Testis (tissue), 3 donors: ENCODE results near the gene DENND2D. TPM values are rescaled to one million over a fixed set of nuclear protein-coding genes. Genes with fewer than 3 reads are reported as not detected.

Experiments used
- DNase-seq: peaks from one replicate; pipeline ENCODE4 v3.0.0-alpha.2; 2019
- H3K27ac ChIP-seq, 2 donors: fragments of 200-600 bp; sonication (generic); one replicate each; pipeline ENCODE4 v1.5.1; 2019
- H3K27me3 ChIP-seq: fragments of 200-600 bp; sonication (generic); one replicate; pipeline ENCODE4 v1.5.1; 2019
- H3K36me3 ChIP-seq: fragments of 200-600 bp; sonication (generic); one replicate; pipeline ENCODE4 v1.5.1; 2017; ENCODE audit warnings: low read depth; ENCODE audit errors: missing control alignments
- H3K4me1 ChIP-seq: fragments of 200-600 bp; sonication (generic); one replicate; pipeline ENCODE4 v1.5.1; 2019
- H3K4me3 ChIP-seq, 2 donors: fragments of 200-600 bp; sonication (generic); one replicate each; pipeline ENCODE4 v1.5.1; 2017 to 2019
- H3K9me3 ChIP-seq: fragments of 200-600 bp; sonication (generic); one replicate; pipeline ENCODE4 v1.5.1; 2017
- POLR2A ChIP-seq: fragments of 450-650 bp; IDR thresholded peaks from one replicate; pipeline ENCODE4 v1.6.1; 2017; ENCODE audit warnings: antibody characterized with exemption, mild to moderate bottlenecking, moderate library complexity
- WGBS, 2 donors: methylation state at CpG; one replicate each; pipeline ENCODE4 v1.1.5; 2018; 5-methylcytosine and 5-hydroxymethylcytosine counted together
- intact Hi-C: fragments of 100-400 bp; cut with DNase I; formaldehyde crosslinking; loops from one replicate; pipeline ENCODE4 v1.15.1; 2023; ENCODE audit warnings: low total_unique reads
- polyA plus RNA-seq: library from polyadenylated mRNA; stranded (reverse); fragments of 350-450 nt; fragmentation: Illumina TruSeq; extraction: RNeasy Lipid Tissue Mini Kit (QIAGEN cat#74804); gene quantifications from one replicate; pipeline ENCODE4 v1.2.3, GENCODE V29; 2014; ENCODE audit warnings: low read depth, low replicate concordance; ENCODE audit not compliant: insufficient read depth
- total RNA-seq, 2 donors: library from RNA; depleted of rRNA; stranded (reverse); fragments of >200 nt; gene quantifications; one replicate each; pipeline ENCODE4 v1.2.3, GENCODE V29; 2016
- TF ChIP-seq, protein P1 (sequence below), 3 experiments: fragments of 450-650 bp in 2 of 3; fragments of 200-600 bp in 1 of 3; sonication (generic) in 1 of 3; IDR thresholded peaks; one replicate each; pipeline ENCODE4 v1.5.1; 2016 to 2019; ENCODE audit warnings: antibody characterized with exemption in 3 of 3, mild to moderate bottlenecking in 2 of 3, moderate library complexity in 1 of 3

DENND2D gene
- total and polyA plus RNA-seq, 3 donors from 2014 or later: 21.2 to 38.8 (median 22.9) TPM

DNA sequence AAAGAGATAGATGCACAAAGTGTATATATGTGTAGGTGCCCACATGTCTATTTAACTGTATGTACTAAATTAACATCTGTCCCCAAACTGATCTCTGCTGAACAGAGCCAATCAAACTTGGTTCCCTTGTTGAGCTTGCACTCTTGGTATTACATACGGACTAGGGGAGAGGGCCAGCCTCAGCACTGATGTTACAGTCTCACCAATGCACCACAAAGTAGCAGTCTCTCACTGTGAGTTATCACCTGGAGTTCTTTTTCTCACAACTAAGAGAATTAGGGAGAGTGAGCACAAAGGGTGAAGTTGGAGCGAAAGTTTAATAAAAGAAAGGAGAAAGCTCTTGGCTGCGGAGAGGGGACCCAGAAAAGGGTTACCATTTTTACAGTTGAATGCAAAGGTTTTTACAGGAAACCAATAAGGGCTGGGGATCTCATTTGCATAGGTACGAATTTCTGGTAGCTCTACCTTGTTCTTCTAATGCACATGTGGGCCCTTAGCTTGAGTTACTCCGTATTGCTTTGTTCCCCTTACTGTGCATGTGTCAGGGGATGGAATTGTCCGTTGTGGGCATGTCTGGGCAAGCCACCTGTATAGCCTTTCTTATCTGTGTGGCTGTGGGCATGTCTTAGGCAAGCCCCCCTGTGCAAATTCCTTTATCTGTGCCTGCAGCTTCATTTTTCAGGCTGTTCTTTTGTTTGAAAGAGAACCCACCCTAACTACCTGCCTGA lies 13.8 kb upstream of the DENND2D start:
- no peak for DNase-seq
- H3K9me3 ChIP-seq: no peaks in the 10 kb centered on the region
- 81 to 90% methylated on average over 6 of the region's 6 CpGs for WGBS, 2 donors
- intact Hi-C loops: no loop called here
- no peaks in the 10 kb centered on the region for H3K36me3 ChIP-seq
- TF ChIP-seq, protein P1, sequence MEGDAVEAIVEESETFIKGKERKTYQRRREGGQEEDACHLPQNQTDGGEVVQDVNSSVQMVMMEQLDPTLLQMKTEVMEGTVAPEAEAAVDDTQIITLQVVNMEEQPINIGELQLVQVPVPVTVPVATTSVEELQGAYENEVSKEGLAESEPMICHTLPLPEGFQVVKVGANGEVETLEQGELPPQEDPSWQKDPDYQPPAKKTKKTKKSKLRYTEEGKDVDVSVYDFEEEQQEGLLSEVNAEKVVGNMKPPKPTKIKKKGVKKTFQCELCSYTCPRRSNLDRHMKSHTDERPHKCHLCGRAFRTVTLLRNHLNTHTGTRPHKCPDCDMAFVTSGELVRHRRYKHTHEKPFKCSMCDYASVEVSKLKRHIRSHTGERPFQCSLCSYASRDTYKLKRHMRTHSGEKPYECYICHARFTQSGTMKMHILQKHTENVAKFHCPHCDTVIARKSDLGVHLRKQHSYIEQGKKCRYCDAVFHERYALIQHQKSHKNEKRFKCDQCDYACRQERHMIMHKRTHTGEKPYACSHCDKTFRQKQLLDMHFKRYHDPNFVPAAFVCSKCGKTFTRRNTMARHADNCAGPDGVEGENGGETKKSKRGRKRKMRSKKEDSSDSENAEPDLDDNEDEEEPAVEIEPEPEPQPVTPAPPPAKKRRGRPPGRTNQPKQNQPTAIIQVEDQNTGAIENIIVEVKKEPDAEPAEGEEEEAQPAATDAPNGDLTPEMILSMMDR (IDR thresholded peaks at IDR 0.05): no peak
- TF ChIP-seq POLR2A: no peak
- H3K27ac ChIP-seq: no peak overlapping the region
- H3K27me3 ChIP-seq: no peaks in the 10 kb centered on the region
- H3K4me1 ChIP-seq: no peaks in the 10 kb centered on the region
- H3K4me3 ChIP-seq: no peak overlapping the region

DNA sequence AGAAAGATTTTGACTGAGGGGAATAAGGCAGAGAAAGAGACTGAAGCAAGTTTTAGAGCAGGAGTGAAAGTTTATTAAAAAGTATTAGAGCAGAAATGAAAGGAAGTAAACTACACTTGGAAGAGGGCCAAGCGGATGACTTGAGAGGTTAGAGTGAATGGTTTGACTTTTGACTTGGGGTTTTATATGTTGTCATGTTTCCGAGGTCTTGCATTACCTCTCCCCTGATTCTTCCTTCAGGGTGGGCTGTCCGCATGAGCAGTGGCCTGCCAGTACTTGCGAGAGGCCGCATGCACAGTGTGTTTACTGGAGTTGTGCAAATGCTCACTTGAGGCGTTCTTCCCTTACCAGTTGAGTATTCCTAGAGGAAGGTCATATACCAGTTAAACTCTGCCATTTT lies 13.0 kb upstream of the DENND2D start:
- no peaks in the 10 kb centered on the region for H3K9me3 ChIP-seq
- H3K4me1 ChIP-seq: no peaks in the 10 kb centered on the region
- no peak overlapping the region for H3K4me3 ChIP-seq
- H3K27me3 ChIP-seq: no peaks in the 10 kb centered on the region
- 84 to 92% methylated on average over 6 of the region's 6 CpGs for WGBS, 2 donors
- H3K27ac ChIP-seq: no peak overlapping the region
- intact Hi-C loops: no loop called here
- no peak for TF ChIP-seq POLR2A
- TF ChIP-seq, protein P1 (IDR thresholded peaks at IDR 0.05): no peak
- no peaks in the 10 kb centered on the region for H3K36me3 ChIP-seq
- no peak for DNase-seq

DNA sequence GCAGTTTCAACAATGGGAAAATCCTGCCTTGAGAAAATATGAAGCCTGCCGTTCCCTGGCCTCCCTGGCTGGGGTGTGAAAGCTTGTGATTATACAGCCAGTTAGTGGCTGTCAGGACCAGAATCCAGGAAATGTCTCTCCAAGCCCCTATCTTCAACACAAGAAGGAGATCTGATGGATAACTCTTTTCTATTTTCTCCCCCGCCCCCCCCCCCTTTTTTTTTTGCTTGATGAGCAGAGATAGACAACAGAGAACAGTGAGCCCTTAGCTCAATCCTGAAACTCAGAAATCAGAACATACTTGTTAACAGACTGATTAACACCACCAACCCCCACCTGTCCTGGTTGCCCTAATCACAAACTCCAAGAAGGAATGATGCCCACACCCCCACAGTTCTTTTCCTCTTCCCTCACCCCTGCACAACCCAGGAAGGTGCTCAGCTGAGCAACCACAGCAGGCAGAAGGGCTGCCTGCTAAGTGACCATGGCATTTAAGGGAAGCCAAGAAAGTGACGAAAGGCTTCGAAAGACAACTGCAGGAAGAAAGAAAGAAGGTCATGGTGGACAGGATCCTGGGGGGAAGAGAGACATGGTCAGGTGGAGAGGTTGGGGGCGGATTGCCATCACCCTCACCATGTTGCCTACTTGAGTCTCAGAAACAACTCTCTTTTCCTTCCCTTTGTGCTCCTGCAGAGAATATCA lies 12.3 kb upstream of the DENND2D start:
- Histone ChIP-seq H3K27ac (no peak overlapping the region), H3K36me3 (no peaks in the 10 kb centered on the region), H3K4me1 (no peaks in the 10 kb centered on the region), H3K9me3 (no peaks in the 10 kb centered on the region), H3K4me3 (no peak overlapping the region), H3K27me3 (no peaks in the 10 kb centered on the region)
- no peak for DNase-seq
- WGBS, 2 donors: 84 to 91% methylated on average over 5 of the region's 5 CpGs
- intact Hi-C loops: no loop called here
- TF ChIP-seq POLR2A: no peak
- TF ChIP-seq, protein P1 (IDR thresholded peaks at IDR 0.05): no peak

DNA sequence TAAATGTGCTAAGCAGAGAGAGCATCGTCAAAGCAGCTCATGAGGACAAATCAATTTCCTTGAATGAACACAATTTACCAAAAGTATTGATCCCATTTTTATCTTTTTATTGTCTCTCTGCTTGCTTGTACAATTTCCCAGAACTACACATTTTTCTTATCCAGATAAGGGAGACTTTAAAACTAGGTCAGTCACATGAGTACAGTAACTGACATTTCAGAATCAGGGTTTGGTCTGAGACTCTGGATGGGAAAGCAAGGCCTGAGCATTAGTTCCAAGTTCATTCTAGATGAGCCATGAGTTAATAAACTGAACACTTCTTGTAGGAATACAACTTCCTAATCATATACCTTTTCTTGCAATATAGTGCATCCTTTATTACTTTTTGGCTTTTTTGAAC lies 11.5 kb upstream of the DENND2D start:
- Histone ChIP-seq H3K4me3 (no peak overlapping the region), H3K27ac (no peak overlapping the region), H3K27me3 (no peaks in the 10 kb centered on the region), H3K4me1 (no peaks in the 10 kb centered on the region), H3K9me3 (no peaks in the 10 kb centered on the region), H3K36me3 (no peaks in the 10 kb centered on the region)
- DNase-seq: no peak
- no peak for TF ChIP-seq POLR2A
- TF ChIP-seq, protein P1 (IDR thresholded peaks at IDR 0.05): no peak
- 60 to 76% methylated on average over 1 of the region's 1 CpG for WGBS, 2 donors
- intact Hi-C loops: no loop called here
